ENCODE data around the gene ACSS3. TPM values are rescaled to one million over a fixed set of nuclear protein-coding genes. Genes with fewer than 3 reads are reported as not detected.
"Not testable (repeated sequence)": the region's sequence is repeated elsewhere in the genome, so short reads cannot be mapped to it uniquely, and the experiment has no call there.

ACSS3 gene, protein sequence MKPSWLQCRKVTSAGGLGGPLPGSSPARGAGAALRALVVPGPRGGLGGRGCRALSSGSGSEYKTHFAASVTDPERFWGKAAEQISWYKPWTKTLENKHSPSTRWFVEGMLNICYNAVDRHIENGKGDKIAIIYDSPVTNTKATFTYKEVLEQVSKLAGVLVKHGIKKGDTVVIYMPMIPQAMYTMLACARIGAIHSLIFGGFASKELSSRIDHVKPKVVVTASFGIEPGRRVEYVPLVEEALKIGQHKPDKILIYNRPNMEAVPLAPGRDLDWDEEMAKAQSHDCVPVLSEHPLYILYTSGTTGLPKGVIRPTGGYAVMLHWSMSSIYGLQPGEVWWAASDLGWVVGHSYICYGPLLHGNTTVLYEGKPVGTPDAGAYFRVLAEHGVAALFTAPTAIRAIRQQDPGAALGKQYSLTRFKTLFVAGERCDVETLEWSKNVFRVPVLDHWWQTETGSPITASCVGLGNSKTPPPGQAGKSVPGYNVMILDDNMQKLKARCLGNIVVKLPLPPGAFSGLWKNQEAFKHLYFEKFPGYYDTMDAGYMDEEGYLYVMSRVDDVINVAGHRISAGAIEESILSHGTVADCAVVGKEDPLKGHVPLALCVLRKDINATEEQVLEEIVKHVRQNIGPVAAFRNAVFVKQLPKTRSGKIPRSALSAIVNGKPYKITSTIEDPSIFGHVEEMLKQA
- not detected for polyA plus RNA-seq

- DNase-seq = no peak
- peaks cover 5 to 38% (median 17%) of the 10 kb centered on the region in 6 donors for H3K9me3 Mint-ChIP-seq
- H3K4me1 Mint-ChIP-seq = no peaks in the 10 kb centered on the region
- H3K27me3 Mint-ChIP-seq (ENCODE audit: low read depth in 3 of 3) = peaks cover 0 to 6% (median 3%) of the 10 kb centered on the region in 3 donors
- H3K27ac Mint-ChIP-seq = no peak within 1 kb of the TSS
- H3K36me3 Mint-ChIP-seq = peaks cover 0 to 3% (median 0%) of the 10 kb centered on the region in 3 donors
- no peak within 1 kb of the TSS for H3K4me3 Mint-ChIP-seq
Measured at GRCh38 chr12:81077686-81078441, at the start of gene ACSS3. Gene ACSS3, plus strand, starts transcription at chr12:81078079. Its CDS starts 42 bp downstream, at chr12:81078121.

DNA sequence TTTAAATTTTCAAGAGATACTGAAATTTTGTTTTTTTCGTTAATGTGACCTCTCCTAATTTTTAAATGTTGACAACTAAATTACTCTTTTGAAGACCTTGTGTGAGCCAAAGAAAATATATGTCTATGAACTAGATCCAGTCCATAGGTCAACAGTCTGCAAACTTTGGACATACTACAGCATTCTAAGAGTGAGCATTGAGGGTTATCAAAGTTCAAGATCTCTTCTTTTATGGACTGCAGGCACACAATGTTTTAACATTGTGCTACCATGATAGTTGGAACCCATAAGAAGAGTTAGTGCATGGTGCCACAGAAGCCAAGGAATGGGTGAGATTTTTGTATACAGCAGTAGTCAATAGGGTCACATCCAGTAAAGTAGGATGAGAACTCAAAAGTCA is 43.0 kb upstream of the ACSS3 start:
- H3K4me1 Mint-ChIP-seq = no peaks in the 10 kb centered on the region
- no peak for DNase-seq
- no peaks in the 10 kb centered on the region for H3K36me3 Mint-ChIP-seq
- H3K27ac Mint-ChIP-seq = no peak overlapping the region
- H3K4me3 Mint-ChIP-seq = no peak overlapping the region
- no peaks in the 10 kb centered on the region for H3K27me3 Mint-ChIP-seq (ENCODE audit: low read depth in 3 of 3)
- peaks cover 0 to 17% (median 3%) of the 10 kb centered on the region in 6 donors for H3K9me3 Mint-ChIP-seq

- Mint-ChIP-seq H3K4me1 (no peaks in the 10 kb centered on the region), H3K4me3 (no peak overlapping the region), H3K36me3 (no peaks in the 10 kb centered on the region), H3K9me3 (peaks cover 0 to 17% (median 3%) of the 10 kb centered on the region in 6 donors), H3K27ac (no peak overlapping the region), H3K27me3 (ENCODE audit: low read depth in 3 of 3) (no peaks in the 10 kb centered on the region)
- no peak for DNase-seq
Measured at GRCh38 chr12:81039231-81039630, 38.6 kb upstream of the ACSS3 start.

DNA sequence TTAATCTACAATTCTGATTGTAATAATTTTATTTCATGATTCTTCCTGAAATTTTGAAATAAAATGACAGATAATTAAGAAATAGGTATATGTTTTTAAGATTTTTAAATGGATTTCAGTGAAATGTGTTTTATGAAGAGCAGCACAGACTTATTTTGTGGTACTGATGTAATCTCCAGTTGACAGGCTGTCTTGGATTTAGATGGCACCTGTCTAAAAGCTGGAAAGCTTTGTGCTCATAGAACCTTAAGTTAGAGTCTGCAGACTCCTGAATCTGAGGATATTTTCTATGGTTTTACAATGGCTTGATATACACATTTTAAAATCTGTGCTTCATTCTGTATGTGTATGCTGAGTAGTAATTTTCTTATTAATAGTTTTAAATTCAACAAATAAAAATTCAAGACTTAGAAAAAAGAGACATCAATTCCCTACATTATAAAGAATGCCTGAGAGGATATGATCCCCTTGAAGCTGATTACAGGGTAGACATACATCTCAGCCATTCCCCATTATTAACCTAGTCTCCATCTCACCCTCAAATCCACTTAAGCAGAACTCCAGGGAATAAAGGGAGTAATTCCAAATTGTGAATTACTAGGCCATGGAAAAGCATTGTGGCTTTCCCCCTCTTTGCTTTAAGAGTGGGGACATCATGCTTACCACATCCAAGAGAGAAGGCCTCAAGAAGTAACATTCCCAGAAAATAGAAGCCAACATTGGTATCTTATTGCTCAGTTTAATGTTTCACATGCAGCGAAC is 33.7 kb upstream of the ACSS3 start:
- H3K4me3 Mint-ChIP-seq = no peak overlapping the region
- H3K36me3 Mint-ChIP-seq = no peaks in the 10 kb centered on the region
- H3K27me3 Mint-ChIP-seq (ENCODE audit: low read depth in 3 of 3) = peaks cover 0 to 2% (median 0%) of the 10 kb centered on the region in 3 donors
- peaks cover 0 to 23% (median 3%) of the 10 kb centered on the region in 6 donors for H3K9me3 Mint-ChIP-seq
- no peaks in the 10 kb centered on the region for H3K4me1 Mint-ChIP-seq
- no peak overlapping the region for H3K27ac Mint-ChIP-seq
- no peak for DNase-seq

DNA sequence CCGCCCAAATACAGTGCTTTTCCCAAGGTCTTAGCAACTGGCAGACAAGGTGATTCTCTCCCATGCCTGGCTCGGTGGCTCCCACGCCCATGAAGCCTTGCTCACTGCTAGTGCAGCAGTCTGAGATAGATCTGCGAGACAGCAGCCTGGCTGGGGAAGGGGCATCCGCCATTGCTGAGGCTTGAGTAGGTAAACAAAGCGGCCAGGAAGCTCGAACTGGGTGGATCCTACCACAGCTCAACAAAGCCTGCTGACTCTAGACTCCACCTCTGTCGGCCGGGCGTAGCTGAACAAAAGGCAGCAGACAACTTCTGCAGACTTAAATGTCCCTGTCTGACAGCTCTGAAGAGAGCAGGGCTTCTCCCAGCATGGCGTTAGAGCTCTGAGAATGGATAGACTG is 12.9 kb upstream of the ACSS3 start:
- not testable (repeated sequence) for H3K27me3 Mint-ChIP-seq (ENCODE audit: low read depth in 3 of 3); H3K36me3 Mint-ChIP-seq; DNase-seq; H3K4me3 Mint-ChIP-seq; H3K27ac Mint-ChIP-seq; H3K4me1 Mint-ChIP-seq
- peaks cover 18 to 46% (median 26%) of the 10 kb centered on the region in 6 donors for H3K9me3 Mint-ChIP-seq

- H3K27ac Mint-ChIP-seq = no peak overlapping the region
Measured at GRCh38 chr12:81070846-81071245, 7.0 kb upstream of the ACSS3 start.

DNA sequence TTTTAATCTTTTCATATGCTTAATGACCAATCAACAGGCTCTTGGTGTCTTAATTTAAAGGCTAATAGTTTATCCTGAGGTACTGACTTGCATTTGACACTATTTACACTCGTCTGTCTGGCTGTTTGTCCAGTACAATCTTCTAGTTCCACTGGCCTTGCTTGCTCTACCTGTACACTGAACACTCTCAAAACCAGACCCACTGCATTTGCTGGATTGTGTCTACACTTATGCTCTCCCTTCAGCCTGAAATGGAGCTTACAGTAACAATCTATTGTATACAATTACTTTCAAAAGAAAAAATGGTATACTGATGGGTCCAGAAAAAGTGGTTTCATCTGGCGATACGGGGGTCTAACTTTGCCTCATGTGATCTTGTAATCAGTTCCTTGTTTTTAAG is 2.3 kb upstream of the ACSS3 start:
- Mint-ChIP-seq H3K9me3 (peaks cover 6 to 38% (median 17%) of the 10 kb centered on the region in 6 donors), H3K27me3 (ENCODE audit: low read depth in 3 of 3) (peaks cover 0 to 6% (median 3%) of the 10 kb centered on the region in 3 donors), H3K4me1 (no peaks in the 10 kb centered on the region), H3K36me3 (peaks cover 0 to 3% (median 0%) of the 10 kb centered on the region in 3 donors), H3K4me3 (no peak overlapping the region), H3K27ac (no peak overlapping the region)
- no peak for DNase-seq

More at GRCh38 chr12:81070846-81071245, 7.0 kb upstream of the ACSS3 start:
- H3K4me1 Mint-ChIP-seq = no peaks in the 10 kb centered on the region
- H3K9me3 Mint-ChIP-seq = peaks cover 6 to 24% (median 17%) of the 10 kb centered on the region in 6 donors
- peaks cover 0 to 1% (median 0%) of the 10 kb centered on the region in 3 donors for H3K36me3 Mint-ChIP-seq
- no peak overlapping the region for H3K4me3 Mint-ChIP-seq
- peaks cover 0 to 4% (median 0%) of the 10 kb centered on the region in 3 donors for H3K27me3 Mint-ChIP-seq (ENCODE audit: low read depth in 3 of 3)
- no peak for DNase-seq

DNA sequence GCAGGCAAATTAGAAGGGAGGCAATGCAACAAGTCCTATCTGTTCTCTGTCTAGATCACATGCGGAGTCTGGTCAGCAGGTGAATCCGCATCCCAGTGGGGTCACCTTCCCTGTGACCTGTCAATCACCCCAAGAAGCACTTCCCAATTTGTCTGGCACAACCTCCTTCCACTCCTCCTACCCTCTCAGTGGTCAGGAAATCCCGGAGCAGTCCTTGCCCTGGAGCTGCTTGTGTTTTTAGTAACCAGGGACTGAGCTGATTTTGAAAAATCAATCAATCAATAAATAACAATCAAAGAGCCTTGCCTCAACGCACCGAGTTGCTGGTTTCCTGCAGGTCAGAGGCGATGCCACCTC is 572 bp upstream of the ACSS3 start:
- Mint-ChIP-seq H3K36me3 (peaks cover 0 to 3% (median 0%) of the 10 kb centered on the region in 3 donors), H3K27ac (no peak overlapping the region), H3K4me3 (no peak overlapping the region), H3K9me3 (peaks cover 5 to 38% (median 15%) of the 10 kb centered on the region in 6 donors), H3K27me3 (ENCODE audit: low read depth in 3 of 3) (peaks cover 0 to 6% (median 3%) of the 10 kb centered on the region in 3 donors), H3K4me1 (no peaks in the 10 kb centered on the region)
- no peak for DNase-seq

DNA sequence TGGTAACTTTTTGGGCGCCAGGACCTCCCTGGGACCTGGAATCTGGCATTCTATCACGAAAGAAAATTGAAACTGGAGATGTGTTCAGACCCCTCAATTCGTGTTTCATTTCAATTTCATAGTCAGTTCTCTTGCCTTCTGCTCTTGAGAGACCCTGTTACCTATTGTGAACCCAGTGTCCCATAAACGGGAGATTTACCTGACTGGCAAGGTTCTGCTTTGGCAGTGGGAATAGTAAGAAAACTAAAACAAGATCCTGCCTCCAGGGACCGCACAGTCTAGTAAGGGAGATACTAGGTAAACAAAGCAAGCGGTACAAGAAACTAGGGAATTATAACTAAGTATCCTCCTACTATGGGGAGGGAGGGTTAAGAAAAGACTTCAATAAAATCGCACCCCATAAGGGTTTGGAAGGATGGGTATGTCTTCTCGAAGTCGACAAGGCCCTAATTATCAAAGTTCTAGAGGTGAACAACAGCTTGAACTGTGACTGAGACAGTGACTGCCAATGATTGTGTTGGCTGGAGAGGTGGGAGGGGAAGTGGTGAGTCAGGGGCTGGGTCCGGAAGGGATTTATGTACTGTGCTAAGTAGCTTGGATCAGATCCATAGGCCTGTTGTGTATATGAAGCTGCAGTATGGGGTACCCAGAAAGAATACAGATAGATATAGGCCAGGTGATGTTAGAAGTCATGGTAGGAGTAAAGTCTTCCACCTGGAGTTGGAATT is 754 bp downstream of the ACSS3 start:
- Mint-ChIP-seq H3K27me3 (ENCODE audit: low read depth in 3 of 3) (peaks cover 0 to 6% (median 3%) of the 10 kb centered on the region in 3 donors), H3K36me3 (peaks cover 0 to 3% (median 0%) of the 10 kb centered on the region in 3 donors), H3K9me3 (peaks cover 5 to 38% (median 17%) of the 10 kb centered on the region in 6 donors), H3K4me1 (no peaks in the 10 kb centered on the region), H3K4me3 (no peak overlapping the region), H3K27ac (no peak overlapping the region)
- no peak for DNase-seq

GRCh38 chr12:81079280-81080076 is 1.6 kb downstream of the ACSS3 start:
- no peak for DNase-seq
- no peak overlapping the region for H3K27ac Mint-ChIP-seq
- H3K4me3 Mint-ChIP-seq = no peak overlapping the region
- peaks cover 0 to 3% (median 0%) of the 10 kb centered on the region in 3 donors for H3K36me3 Mint-ChIP-seq
- H3K4me1 Mint-ChIP-seq = no peaks in the 10 kb centered on the region
- H3K9me3 Mint-ChIP-seq = peaks cover 5 to 38% (median 19%) of the 10 kb centered on the region in 6 donors
- H3K27me3 Mint-ChIP-seq (ENCODE audit: low read depth in 3 of 3) = peaks cover 0 to 4% (median 3%) of the 10 kb centered on the region in 3 donors

GRCh38 chr12:81080431-81080983 is 2.6 kb downstream of the ACSS3 start:
- peaks cover 0 to 3% (median 2%) of the 10 kb centered on the region in 3 donors for H3K27me3 Mint-ChIP-seq (ENCODE audit: low read depth in 3 of 3)
- no peak overlapping the region for H3K4me3 Mint-ChIP-seq
- DNase-seq = no peak
- H3K27ac Mint-ChIP-seq = no peak overlapping the region
- no peaks in the 10 kb centered on the region for H3K4me1 Mint-ChIP-seq
- H3K36me3 Mint-ChIP-seq = peaks cover 0 to 3% (median 0%) of the 10 kb centered on the region in 3 donors
- H3K9me3 Mint-ChIP-seq = peaks cover 5 to 37% (median 17%) of the 10 kb centered on the region in 6 donors

- Mint-ChIP-seq H3K36me3 (no peaks in the 10 kb centered on the region), H3K27ac (no peak overlapping the region), H3K4me3 (no peak overlapping the region), H3K27me3 (ENCODE audit: low read depth in 3 of 3) (peaks cover 0 to 3% (median 2%) of the 10 kb centered on the region in 3 donors), H3K4me1 (no peaks in the 10 kb centered on the region), H3K9me3 (peaks cover 5 to 28% (median 13%) of the 10 kb centered on the region in 6 donors)
- no peak for DNase-seq
Measured at GRCh38 chr12:81081726-81082125, 3.8 kb downstream of the ACSS3 start.
